ENCODE results near the gene ZSWIM4.

ZSWIM4 gene

GRCh38 chr19:13813147-13813546 is 17.9 kb downstream of the ZSWIM4 start:
- DNase-seq, result no peak

- DNase-seq, result no peak
Observed at GRCh38 chr19:13814550-13814949, 19.3 kb downstream of the ZSWIM4 start.

GRCh38 chr19:13817018-13817614 is 21.9 kb downstream of the ZSWIM4 start:
- peak; percentile 22 to 46 for DNase-seq

- peak; percentile 68 to 73 for DNase-seq
Observed at GRCh38 chr19:13817615-13818371, 22.6 kb downstream of the ZSWIM4 start.

- no peak for DNase-seq
Observed at GRCh38 chr19:13819238-13819637, 24.0 kb downstream of the ZSWIM4 start.

GRCh38 chr19:13821292-13821691 is 26.0 kb downstream of the ZSWIM4 start:
- no peak for DNase-seq

GRCh38 chr19:13823256-13823655 is 28.0 kb downstream of the ZSWIM4 start:
- no peak for DNase-seq

- DNase-seq, result no peak
Observed at GRCh38 chr19:13823901-13824300, 28.7 kb downstream of the ZSWIM4 start.

- no peak for DNase-seq
Observed at GRCh38 chr19:13824703-13825102, 29.5 kb downstream of the ZSWIM4 start.

- no peak for DNase-seq
Observed at GRCh38 chr19:13825489-13826441, 30.5 kb downstream of the ZSWIM4 start.

GRCh38 chr19:13826652-13827235 is 31.5 kb downstream of the ZSWIM4 start:
- DNase-seq, result no peak

- DNase-seq, result peak in 1 of 2 donors; percentile 31
Observed at GRCh38 chr19:13827656-13828055, 32.4 kb downstream of the ZSWIM4 start.

GRCh38 chr19:13830114-13830740 is 35.0 kb downstream of the ZSWIM4 start:
- peak; percentile 65 to 69 for DNase-seq

GRCh38 chr19:13830741-13831536 is 35.7 kb downstream of the ZSWIM4 start:
- DNase-seq, result peak; percentile 80

GRCh38 chr19:13831537-13832467 is 36.6 kb downstream of the ZSWIM4 start:
- DNase-seq, result peak; percentile 73 to 75

GRCh38 chr19:13833330-13834243 is 38.3 kb downstream of the ZSWIM4 start:
- peak; percentile 96 for DNase-seq

- DNase-seq, result peak; percentile 38 to 64
Observed at GRCh38 chr19:13834244-13835069, 39.2 kb downstream of the ZSWIM4 start.

Measured in CD4-positive, alpha-beta T cell treated with Interleukin-4 for 1 hour (primary cell).